ENCODE data around the gene GABBR1. TPM values are rescaled to one million over a fixed set of nuclear protein-coding genes. Genes with fewer than 3 reads are reported as not detected.
A peak's percentile ranks its signal among the peaks of the same experiment; 100 is the strongest.

GABBR1 gene
- total and polyA plus RNA-seq, 2 of the 13 experiments (the other 11 are each of a cell fraction or from before 2014, with no cell fraction given), result 0.07 to 0.37 TPM

- Histone ChIP-seq H4K20me1 (ENCODE audit: insufficient read depth, low read length) (no peaks in the 10 kb centered on the region), H3K36me3 (replicated peaks in 1 of 2; ENCODE audit: control insufficient read depth in 1 of 2, insufficient read depth in 2 of 2, low read length in 2 of 2) (no peaks in the 10 kb centered on the region), H3K4me3 (replicated peaks in 1 of 3; ENCODE audit: insufficient read depth in 1 of 3, low read depth in 2 of 3, low read length in 3 of 3) (no peak overlapping the region), H3K27ac (ENCODE audit: extremely low read length, insufficient read depth, low read length) (no peak overlapping the region), H3K4me1 (ENCODE audit: insufficient read depth, low read length) (peaks cover 37% of the 10 kb centered on the region), H3K9ac (ENCODE audit: insufficient read depth, low read depth, low read length) (no peak overlapping the region), H3K9me3 (ENCODE audit: low read length) (no peaks in the 10 kb centered on the region), H3K79me2 (ENCODE audit: insufficient read depth, low read length) (no peaks in the 10 kb centered on the region), H3K27me3 (ENCODE audit: control insufficient read depth in 1 of 2, insufficient read depth in 2 of 2, low read length in 2 of 2) (no peaks in the 10 kb centered on the region), H2AFZ (ENCODE audit: low read length) (no peak overlapping the region), H3K4me2 (ENCODE audit: low read depth, low read length) (no peak overlapping the region)
- TF ChIP-seq MAFF (IDR thresholded peaks at IDR 0.05; ENCODE audit: low read depth, low read length), result peak; percentile 43; the same call in 1 of the 2 replicates
- TF ChIP-seq ARID2 (CRISPR knock-in tag; IDR thresholded peaks at IDR 0.05; ENCODE audit: borderline replicate concordance), result no peak
- no peak for TF ChIP-seq MZF1 (CRISPR knock-in tag; IDR thresholded peaks at IDR 0.05; ENCODE audit: borderline replicate concordance)
- peak; percentile 45 to 68 for TF ChIP-seq MAFK (conservative IDR thresholded peaks at IDR 0.05 in 1 of 2, IDR thresholded peaks at IDR 0.05 in 1 of 2; ENCODE audit: low read length in 2 of 2)
- CTCF ChIA-PET (ENCODE audit: low intra/inter-chr PET ratio, low total read pairs), result no interaction called here
- POLR2A ChIA-PET, result no interaction called here
- DNase-seq (ENCODE audit: low spot score) (no peak), ATAC-seq (no peak), FAIRE-seq (no peak)
- WGBS (ENCODE audit: low lambda C conversion rate), result 10% methylated on average over 3 of the region's 3 CpGs
- in situ Hi-C loops (cut with HindIII; ENCODE audit: extremely low pct_ligation_motif_present, low pct_unique_long_range_greater_than_20kb) (no loop called here), intact Hi-C loops (cut with micrococcal nuclease; ENCODE audit: unreplicated experiment) (no loop called here)
- BruUV-seq (replicated peaks), result no TSS peak
Measured at GRCh38 chr6:29563435-29563965, 69.5 kb downstream of the GABBR1 start.

DNA sequence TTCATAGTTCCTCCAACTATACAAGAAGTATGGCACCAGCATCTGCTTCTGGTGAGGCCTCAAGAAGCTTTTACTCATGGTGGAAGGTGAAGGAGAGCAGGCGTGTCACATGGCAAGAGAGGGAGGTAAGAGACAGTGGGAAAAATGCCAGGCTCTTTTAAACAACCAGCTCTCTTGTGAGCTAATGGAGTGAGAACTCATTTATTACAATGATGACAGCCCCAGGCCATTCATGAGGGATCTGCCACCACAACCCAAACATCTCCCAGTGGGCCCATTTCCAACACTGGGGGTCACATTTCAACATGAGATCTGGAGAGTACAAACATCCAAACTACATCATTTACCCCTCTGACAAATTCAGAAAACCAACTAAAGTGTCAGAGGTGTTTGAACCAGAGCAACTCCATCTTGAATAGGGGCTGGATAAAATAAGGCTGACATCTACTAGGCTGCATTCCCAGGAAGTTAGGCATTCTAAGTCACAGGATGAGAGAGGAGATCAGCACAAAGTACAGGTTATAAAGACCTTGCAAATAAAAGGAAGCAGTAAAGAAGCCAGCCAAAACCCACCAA, 71.3 kb downstream of the GABBR1 start:
- Histone ChIP-seq H3K27ac (ENCODE audit: extremely low read length, insufficient read depth, low read length) (no peak overlapping the region), H3K4me1 (ENCODE audit: insufficient read depth, low read length) (peaks cover 37% of the 10 kb centered on the region), H4K20me1 (ENCODE audit: insufficient read depth, low read length) (no peaks in the 10 kb centered on the region), H3K9me3 (ENCODE audit: low read length) (no peaks in the 10 kb centered on the region), H2AFZ (ENCODE audit: low read length) (no peak overlapping the region), H3K9ac (ENCODE audit: insufficient read depth, low read depth, low read length) (no peak overlapping the region), H3K79me2 (ENCODE audit: insufficient read depth, low read length) (no peaks in the 10 kb centered on the region), H3K4me3 (replicated peaks in 1 of 3; ENCODE audit: insufficient read depth in 1 of 3, low read depth in 2 of 3, low read length in 3 of 3) (no peak overlapping the region), H3K4me2 (ENCODE audit: low read depth, low read length) (no peak overlapping the region), H3K27me3 (ENCODE audit: control insufficient read depth in 1 of 2, insufficient read depth in 2 of 2, low read length in 2 of 2) (no peaks in the 10 kb centered on the region), H3K36me3 (replicated peaks in 1 of 2; ENCODE audit: control insufficient read depth in 1 of 2, insufficient read depth in 2 of 2, low read length in 2 of 2) (no peaks in the 10 kb centered on the region)
- in situ Hi-C loops (cut with HindIII; ENCODE audit: extremely low pct_ligation_motif_present, low pct_unique_long_range_greater_than_20kb), result no loop called here
- ATAC-seq (no peak), FAIRE-seq (no peak), DNase-seq (ENCODE audit: low spot score) (no peak)
- 86% methylated on average over 1 of the region's 1 CpG for WGBS (ENCODE audit: low lambda C conversion rate)
- TSS peak; percentile 56 for BruUV-seq (replicated peaks)
- intact Hi-C loops (cut with micrococcal nuclease; ENCODE audit: unreplicated experiment), result no loop called here
- CTCF ChIA-PET (ENCODE audit: low intra/inter-chr PET ratio, low total read pairs), result no interaction called here
- POLR2A ChIA-PET, result no interaction called here
- TF ChIP-seq SOX13 (IDR thresholded peaks at IDR 0.05) (no peak), SOX13 (CRISPR knock-in tag; conservative IDR thresholded peaks at IDR 0.05 in 1 of 2, IDR thresholded peaks at IDR 0.05 in 1 of 2) (no peak), NFIC (IDR thresholded peaks at IDR 0.05; ENCODE audit: low read length) (no peak), RNF2 (conservative IDR thresholded peaks at IDR 0.05; ENCODE audit: low read depth) (no peak), NFRKB (IDR thresholded peaks at IDR 0.05) (no peak), ZFP62 (CRISPR knock-in tag; IDR thresholded peaks at IDR 0.05) (no peak), PLRG1 (conservative IDR thresholded peaks at IDR 0.05) (no peak), ZNF225 (CRISPR knock-in tag; IDR thresholded peaks at IDR 0.05) (no peak), ZNF552 (CRISPR knock-in tag; IDR thresholded peaks at IDR 0.05; ENCODE audit: borderline replicate concordance) (no peak), KAT2B (IDR thresholded peaks at IDR 0.05; ENCODE audit: borderline replicate concordance, low read depth, low read length) (no peak), ZNF629 (CRISPR knock-in tag; conservative IDR thresholded peaks at IDR 0.05) (no peak), MZF1 (CRISPR knock-in tag; IDR thresholded peaks at IDR 0.05; ENCODE audit: borderline replicate concordance) (no peak), SETDB1 (CRISPR knock-in tag; IDR thresholded peaks at IDR 0.05; ENCODE audit: borderline replicate concordance) (no peak)
- TF ChIP-seq, protein P1, sequence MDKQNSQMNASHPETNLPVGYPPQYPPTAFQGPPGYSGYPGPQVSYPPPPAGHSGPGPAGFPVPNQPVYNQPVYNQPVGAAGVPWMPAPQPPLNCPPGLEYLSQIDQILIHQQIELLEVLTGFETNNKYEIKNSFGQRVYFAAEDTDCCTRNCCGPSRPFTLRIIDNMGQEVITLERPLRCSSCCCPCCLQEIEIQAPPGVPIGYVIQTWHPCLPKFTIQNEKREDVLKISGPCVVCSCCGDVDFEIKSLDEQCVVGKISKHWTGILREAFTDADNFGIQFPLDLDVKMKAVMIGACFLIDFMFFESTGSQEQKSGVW (CRISPR knock-in tag; IDR thresholded peaks at IDR 0.05; ENCODE audit: borderline replicate concordance), result no peak
- TF ChIP-seq, protein P2, sequence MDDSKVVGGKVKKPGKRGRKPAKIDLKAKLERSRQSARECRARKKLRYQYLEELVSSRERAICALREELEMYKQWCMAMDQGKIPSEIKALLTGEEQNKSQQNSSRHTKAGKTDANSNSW (CRISPR knock-in tag; IDR thresholded peaks at IDR 0.05; ENCODE audit: borderline replicate concordance), result no peak
